SJSA1 (cell line): ENCODE data around the gene ZCCHC14. TPM values are rescaled to one million over a fixed set of nuclear protein-coding genes. Genes with fewer than 3 reads are reported as not detected.

Experiments used
- DNase-seq, 2 experiments: peaks; one replicate each; pipeline ENCODE4 v3.0.0-alpha.2; 2015 to 2020; ENCODE audit warnings: low spot score in 2 of 2, low read depth in 1 of 2
- H3K27ac ChIP-seq: fragments of 250-450 bp; sonication (Bioruptor Pico); 2 replicates; pipeline ENCODE4 v1.5.1; 2020; ENCODE audit warnings: mild to moderate bottlenecking, moderate library complexity
- H3K27me3 ChIP-seq: fragments of 250-450 bp; sonication (Bioruptor Pico); replicated peaks from 2 replicates; pipeline ENCODE4 v1.5.1; 2020; ENCODE audit warnings: mild to moderate bottlenecking, moderate library complexity
- H3K36me3 ChIP-seq: fragments of 250-450 bp; sonication (Bioruptor Pico); 2 replicates; pipeline ENCODE4 v1.5.1; 2020; ENCODE audit warnings: mild to moderate bottlenecking
- H3K4me1 ChIP-seq: fragments of 250-450 bp; sonication (Bioruptor Pico); replicated peaks from 2 replicates; pipeline ENCODE4 v1.6.1; 2021; ENCODE audit warnings: mild to moderate bottlenecking
- H3K4me3 ChIP-seq: fragments of 250-450 bp; sonication (Bioruptor Pico); 2 replicates; pipeline ENCODE4 v1.5.1; 2020; ENCODE audit warnings: mild to moderate bottlenecking
- H3K9me3 ChIP-seq: fragments of 250-450 bp; sonication (Bioruptor Pico); replicated peaks from 2 replicates; pipeline ENCODE4 v1.5.1; 2020; ENCODE audit warnings: mild to moderate bottlenecking
- total RNA-seq: library from RNA; depleted of rRNA; stranded (reverse); fragments of >200 nt; shearing (Covaris generic); gene quantifications from 2 replicates; pipeline ENCODE4 v1.2.3, GENCODE V29; 2014

The ZCCHC14 gene
- total RNA-seq, 1 experiment from 2014 or later = 10.7 TPM

GRCh38 chr16:87442581-87442966, 50.2 kb downstream of the ZCCHC14 start:
- no peaks in the 10 kb centered on the region for H3K27me3 ChIP-seq
- peaks cover 57% of the 10 kb centered on the region for H3K4me1 ChIP-seq
- H3K36me3 ChIP-seq = peaks cover 12% of the 10 kb centered on the region
- H3K27ac ChIP-seq = 0 out of 2 replicates have a peak overlapping the region, but pooled peaks have one; percentile 23
- H3K9me3 ChIP-seq = no peaks in the 10 kb centered on the region
- DNase-seq = peak in 1 of 2 experiments; percentile 18
- no peak overlapping the region for H3K4me3 ChIP-seq

- H3K27ac ChIP-seq = 0 out of 2 replicates have a peak overlapping the region, but pooled peaks have one; percentile 23
- DNase-seq = peak in 1 of 2 experiments; percentile 29
- no peaks in the 10 kb centered on the region for H3K9me3 ChIP-seq
- H3K27me3 ChIP-seq = no peaks in the 10 kb centered on the region
- H3K4me1 ChIP-seq = peaks cover 55% of the 10 kb centered on the region
- H3K4me3 ChIP-seq = no peak overlapping the region
- peaks cover 12% of the 10 kb centered on the region for H3K36me3 ChIP-seq
These were observed 50.8 kb downstream of the ZCCHC14 start for GRCh38 chr16:87441886-87442580.

- no peak overlapping the region for H3K4me3 ChIP-seq
- H3K36me3 ChIP-seq = peaks cover 12% of the 10 kb centered on the region
- no peaks in the 10 kb centered on the region for H3K27me3 ChIP-seq
- DNase-seq = no peak
- H3K4me1 ChIP-seq = peaks cover 49% of the 10 kb centered on the region
- no peak overlapping the region for H3K27ac ChIP-seq
- no peaks in the 10 kb centered on the region for H3K9me3 ChIP-seq
These were observed 52.9 kb downstream of the ZCCHC14 start for GRCh38 chr16:87439926-87440325.

GRCh38 chr16:87438611-87438985, 54.2 kb downstream of the ZCCHC14 start:
- peaks cover 11% of the 10 kb centered on the region; the same call in 1 of the 2 replicates for H3K36me3 ChIP-seq
- no peak overlapping the region for H3K27ac ChIP-seq
- H3K9me3 ChIP-seq = no peaks in the 10 kb centered on the region
- H3K4me3 ChIP-seq = no peak overlapping the region
- H3K27me3 ChIP-seq = no peaks in the 10 kb centered on the region
- DNase-seq = no peak
- H3K4me1 ChIP-seq = peaks cover 49% of the 10 kb centered on the region

- Histone ChIP-seq H3K4me3 (no peak overlapping the region), H3K9me3 (no peaks in the 10 kb centered on the region), H3K4me1 (peaks cover 49% of the 10 kb centered on the region), H3K36me3 (peaks cover 15% of the 10 kb centered on the region; the same call in 1 of the 2 replicates), H3K27ac (no peak overlapping the region), H3K27me3 (no peaks in the 10 kb centered on the region)
- DNase-seq = peak in 1 of 2 experiments; percentile 14
These were observed 54.8 kb downstream of the ZCCHC14 start for GRCh38 chr16:87437911-87438610.

- Histone ChIP-seq H3K4me1 (peaks cover 44% of the 10 kb centered on the region), H3K27me3 (no peaks in the 10 kb centered on the region), H3K36me3 (peaks cover 15% of the 10 kb centered on the region; the same call in 1 of the 2 replicates), H3K9me3 (no peaks in the 10 kb centered on the region), H3K4me3 (no peak overlapping the region), H3K27ac (no peak overlapping the region)
- no peak for DNase-seq
These were observed 55.5 kb downstream of the ZCCHC14 start for GRCh38 chr16:87437327-87437726.

GRCh38 chr16:87436225-87437172, 56.3 kb downstream of the ZCCHC14 start:
- Histone ChIP-seq H3K9me3 (no peaks in the 10 kb centered on the region), H3K27me3 (no peaks in the 10 kb centered on the region), H3K4me3 (no peak overlapping the region), H3K27ac (no peak overlapping the region), H3K4me1 (peaks cover 45% of the 10 kb centered on the region), H3K36me3 (peaks cover 14% of the 10 kb centered on the region; the same call in 1 of the 2 replicates)
- DNase-seq = no peak

GRCh38 chr16:87435372-87436224, 57.2 kb downstream of the ZCCHC14 start:
- peak in 1 of 2 experiments; percentile 28 for DNase-seq
- no peaks in the 10 kb centered on the region for H3K27me3 ChIP-seq
- no peak overlapping the region for H3K27ac ChIP-seq
- H3K36me3 ChIP-seq = peaks cover 15% of the 10 kb centered on the region; the same call in 1 of the 2 replicates
- peaks cover 46% of the 10 kb centered on the region for H3K4me1 ChIP-seq
- H3K9me3 ChIP-seq = no peaks in the 10 kb centered on the region
- no peak overlapping the region for H3K4me3 ChIP-seq

- H3K4me1 ChIP-seq = peaks cover 40% of the 10 kb centered on the region
- H3K27me3 ChIP-seq = no peaks in the 10 kb centered on the region
- peaks cover 23% of the 10 kb centered on the region for H3K36me3 ChIP-seq
- no peak overlapping the region for H3K27ac ChIP-seq
- no peaks in the 10 kb centered on the region for H3K9me3 ChIP-seq
- DNase-seq = no peak
- no peak overlapping the region for H3K4me3 ChIP-seq
These were observed 58.6 kb downstream of the ZCCHC14 start for GRCh38 chr16:87434146-87434667.

- Histone ChIP-seq H3K9me3 (no peaks in the 10 kb centered on the region), H3K4me3 (no peak overlapping the region), H3K27me3 (no peaks in the 10 kb centered on the region), H3K27ac (no peak overlapping the region), H3K4me1 (peaks cover 26% of the 10 kb centered on the region), H3K36me3 (peaks cover 29% of the 10 kb centered on the region)
- DNase-seq = no peak
These were observed 60.4 kb downstream of the ZCCHC14 start for GRCh38 chr16:87432330-87432915.

GRCh38 chr16:87431926-87432325, 60.9 kb downstream of the ZCCHC14 start:
- Histone ChIP-seq H3K27me3 (no peaks in the 10 kb centered on the region), H3K9me3 (no peaks in the 10 kb centered on the region), H3K4me3 (no peak overlapping the region), H3K4me1 (peaks cover 29% of the 10 kb centered on the region), H3K27ac (no peak overlapping the region), H3K36me3 (peaks cover 29% of the 10 kb centered on the region)
- peak in 1 of 2 experiments; percentile 33 for DNase-seq

- H3K4me1 ChIP-seq = peaks cover 6% of the 10 kb centered on the region
- DNase-seq = no peak
- H3K4me3 ChIP-seq = no peak overlapping the region
- no peaks in the 10 kb centered on the region for H3K9me3 ChIP-seq
- no peak overlapping the region for H3K27ac ChIP-seq
- H3K27me3 ChIP-seq = no peaks in the 10 kb centered on the region
- peaks cover 39% of the 10 kb centered on the region for H3K36me3 ChIP-seq
These were observed 66.2 kb downstream of the ZCCHC14 start for GRCh38 chr16:87426423-87427215.
